Stimulated activated CD8-positive, alpha-beta memory T cell treated with anti-CD3 and anti-CD28 coated beads, Interleukin-12 subunit alpha, Interleukin-12 subunit beta, amount 100 ng/mL, for 24 hours (primary cell): ENCODE measurements around the gene CMC2.

ENCODE experiments used
- DNase-seq: peaks from one replicate; pipeline ENCODE4 v3.0.0-alpha.2; 2020; ENCODE audit errors: extremely low read depth

Gene CMC2

DNA sequence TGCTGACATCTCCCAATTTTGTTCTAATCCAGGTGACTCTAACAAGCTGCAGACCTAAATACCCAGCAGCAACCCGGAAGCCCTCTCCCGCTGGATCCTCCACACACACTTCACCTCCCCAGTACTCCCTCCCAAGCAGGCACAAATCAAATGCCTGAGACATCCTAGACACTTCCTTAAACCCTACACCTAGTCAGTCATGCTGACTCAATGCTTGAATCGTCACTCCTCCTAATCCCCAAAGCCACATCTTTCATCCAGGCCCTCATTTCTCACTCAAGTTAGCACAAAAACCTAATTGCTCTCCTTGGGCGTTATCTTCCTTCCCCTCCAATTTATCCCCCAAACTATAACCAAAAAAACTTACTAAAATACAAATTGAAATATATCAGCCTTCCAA, 32.7 kb downstream of the CMC2 start:
- DNase-seq, result no peak

DNA sequence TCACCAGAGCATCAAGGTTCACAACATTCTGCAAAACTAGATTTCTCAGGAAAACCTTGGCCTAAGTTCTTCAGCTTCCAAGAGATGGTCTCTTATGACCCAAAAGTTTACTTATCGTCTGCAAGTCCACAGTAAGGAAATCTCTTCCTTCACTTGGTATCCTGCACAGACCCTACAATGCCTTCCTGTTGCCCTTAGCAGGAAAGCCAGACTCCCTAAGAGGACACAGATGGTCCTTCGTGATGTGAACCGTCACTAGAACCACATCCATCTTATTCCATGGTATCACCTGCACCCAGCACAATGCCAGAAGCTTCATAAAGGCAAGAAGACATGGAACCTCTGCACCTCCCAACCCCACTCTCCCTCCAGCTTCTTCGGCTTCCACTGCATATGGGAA, 34.1 kb downstream of the CMC2 start:
- DNase-seq, result no peak

DNA sequence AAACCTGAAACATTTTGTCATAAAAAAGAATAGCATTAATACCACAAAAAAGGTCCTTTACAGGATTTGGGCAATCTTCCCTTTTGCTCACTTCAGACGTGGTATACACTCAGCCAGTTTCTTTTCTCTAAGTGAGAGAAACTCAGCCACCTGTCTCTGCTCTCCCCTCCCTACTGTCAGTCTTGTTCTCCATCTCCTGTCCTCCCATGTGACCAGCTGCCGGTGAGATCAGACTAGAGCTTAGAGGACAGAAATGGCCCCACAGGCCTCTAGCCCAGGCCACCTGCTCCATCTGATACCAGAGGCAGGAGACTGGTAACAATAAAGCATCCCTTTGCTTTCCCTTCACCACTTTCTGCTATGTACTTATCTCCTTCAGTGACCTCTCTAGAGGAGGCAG, 34.9 kb downstream of the CMC2 start:
- no peak for DNase-seq

DNA sequence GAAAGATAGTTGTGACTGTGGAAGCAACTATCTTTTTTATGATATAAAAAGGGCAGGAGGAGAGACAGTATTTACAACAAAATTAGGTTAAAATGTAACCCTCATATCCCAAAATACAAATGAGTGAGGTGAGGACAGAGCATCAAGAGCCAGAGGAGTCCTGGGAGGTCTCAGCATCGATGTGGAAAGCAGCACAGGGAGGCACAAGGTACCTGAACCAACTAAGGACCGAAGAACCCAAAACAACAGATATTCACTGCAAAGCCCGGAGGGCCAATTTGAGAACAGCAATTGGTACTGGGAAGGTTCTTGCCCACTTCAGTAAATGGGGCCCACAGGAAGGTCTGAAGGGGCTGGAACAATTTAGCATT, 37.6 kb downstream of the CMC2 start:
- no peak for DNase-seq

DNA sequence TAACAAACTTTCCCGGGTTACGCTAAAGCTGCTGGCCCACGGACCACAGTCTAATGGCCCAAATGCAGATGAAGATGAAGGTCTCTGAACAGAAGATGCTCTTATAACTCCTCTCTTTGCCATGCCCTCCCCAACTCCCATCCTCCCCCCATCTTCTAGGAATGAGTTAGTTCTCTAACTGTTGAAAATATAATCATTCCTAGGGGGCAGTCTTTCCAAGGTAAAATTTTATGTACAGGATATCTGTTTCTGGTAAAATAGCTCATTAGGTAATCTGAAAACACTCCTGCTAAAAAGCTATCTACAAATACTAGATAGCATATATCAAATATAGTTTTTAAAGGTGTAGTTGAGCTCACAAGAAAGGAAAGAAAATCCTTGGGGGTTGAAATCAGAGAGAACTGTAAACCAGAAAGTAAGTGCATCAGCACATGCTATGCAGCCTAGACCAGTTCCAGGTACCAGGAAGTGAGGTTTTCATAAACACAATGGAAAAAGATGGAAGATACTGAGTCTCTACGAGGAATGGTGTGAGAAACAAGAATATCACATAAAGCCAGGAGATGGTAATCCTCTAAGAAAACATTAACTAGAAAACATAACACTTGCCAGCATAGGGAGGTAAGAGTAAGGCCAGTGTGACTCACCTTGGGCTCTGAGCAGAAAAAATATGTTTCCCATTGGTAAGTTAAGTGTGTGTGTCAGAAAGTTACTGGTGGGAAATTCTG, 38.1 kb downstream of the CMC2 start:
- no peak for DNase-seq

DNA sequence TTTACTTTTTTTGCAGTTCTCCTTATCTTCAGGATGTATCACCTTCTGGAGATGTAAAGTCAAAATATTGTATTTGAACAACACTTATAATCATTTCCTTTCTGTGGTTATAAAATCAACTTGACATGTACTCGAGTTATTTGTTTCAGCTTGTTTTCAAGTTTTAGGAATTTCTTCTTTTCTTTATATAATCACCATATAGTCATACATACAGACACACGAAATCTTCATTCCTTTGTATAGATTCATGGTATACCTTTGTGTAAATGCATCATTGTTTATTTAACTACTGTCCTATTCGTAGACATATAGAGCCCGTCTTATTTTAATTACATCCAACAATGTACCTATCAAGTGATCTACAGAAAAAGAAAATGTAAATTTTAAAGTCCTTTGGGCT, 40.1 kb downstream of the CMC2 start:
- DNase-seq, result no peak

DNA sequence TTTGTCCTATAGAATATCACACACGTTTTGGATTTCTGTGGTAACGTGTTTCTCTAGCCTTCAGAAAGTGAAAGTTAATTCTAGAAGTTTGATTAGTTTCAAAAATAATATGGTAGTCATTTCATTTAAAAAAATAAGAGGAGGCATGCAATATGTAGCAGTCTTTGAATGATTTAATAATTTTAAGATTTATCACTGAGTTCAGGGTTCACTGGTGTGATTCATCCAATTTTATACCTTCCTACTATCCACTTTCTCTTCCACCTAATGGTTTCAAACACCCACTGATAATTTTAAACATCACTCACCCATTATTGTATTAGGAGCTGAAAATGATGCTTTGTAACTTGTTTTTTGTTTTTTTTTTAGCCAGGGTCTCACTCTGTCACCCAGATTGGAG, 42.3 kb downstream of the CMC2 start:
- DNase-seq, result no peak

DNA sequence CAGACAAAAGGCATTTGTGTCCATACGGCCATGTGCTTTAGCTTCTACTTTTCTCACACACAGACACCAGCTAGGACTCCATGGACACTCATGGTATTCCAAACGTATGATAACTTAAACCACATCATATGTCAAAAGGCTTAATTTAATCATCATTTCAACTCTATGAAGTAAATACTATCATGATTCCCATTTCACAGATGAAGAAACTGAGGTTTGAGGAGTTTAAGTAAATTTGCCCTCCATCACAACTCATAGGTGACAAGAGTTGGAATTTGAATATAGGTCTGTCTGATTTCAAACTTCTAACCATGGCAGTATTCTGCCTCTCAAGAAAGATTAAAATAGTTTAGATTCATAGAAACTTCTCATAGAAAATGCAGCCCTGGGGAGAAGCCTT, 43.8 kb downstream of the CMC2 start:
- no peak for DNase-seq

DNA sequence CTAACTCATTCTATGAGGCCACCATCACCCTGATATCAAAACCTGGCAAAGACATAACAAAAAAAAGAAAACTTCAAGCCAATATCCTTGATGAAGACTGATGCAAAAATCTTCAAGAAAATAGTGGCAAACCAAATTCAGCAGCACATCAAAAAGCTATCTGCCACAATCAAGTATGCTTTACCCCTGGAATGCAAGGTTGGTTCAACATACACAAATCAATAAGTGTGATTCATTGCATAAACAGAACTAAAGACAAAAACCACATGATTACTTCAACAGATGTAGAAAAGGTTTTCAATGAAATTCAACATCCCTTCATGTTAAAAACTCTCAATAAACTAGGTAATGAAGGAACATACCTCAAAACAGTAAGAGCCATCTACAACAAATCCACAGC, 48.4 kb downstream of the CMC2 start:
- no peak for DNase-seq

DNA sequence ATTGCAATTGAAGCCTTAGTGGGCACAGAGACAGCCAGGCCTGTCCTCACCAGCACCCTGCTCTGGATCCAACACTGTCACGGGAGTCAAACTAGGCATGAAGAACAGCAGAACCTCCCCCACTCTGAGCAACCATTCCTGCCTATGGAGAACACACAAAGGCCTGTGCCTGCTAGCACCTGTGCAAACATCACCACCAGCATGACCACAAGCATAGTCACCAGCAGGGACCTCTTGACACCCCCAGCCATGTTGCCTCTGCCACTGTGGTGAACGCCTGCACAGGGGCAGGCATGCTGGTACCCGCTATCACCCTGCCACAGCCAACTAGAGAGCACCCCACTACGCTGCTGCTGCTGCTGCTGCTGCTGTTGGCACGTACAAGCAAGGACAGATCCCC, 51.7 kb downstream of the CMC2 start:
- DNase-seq, result no peak

DNA sequence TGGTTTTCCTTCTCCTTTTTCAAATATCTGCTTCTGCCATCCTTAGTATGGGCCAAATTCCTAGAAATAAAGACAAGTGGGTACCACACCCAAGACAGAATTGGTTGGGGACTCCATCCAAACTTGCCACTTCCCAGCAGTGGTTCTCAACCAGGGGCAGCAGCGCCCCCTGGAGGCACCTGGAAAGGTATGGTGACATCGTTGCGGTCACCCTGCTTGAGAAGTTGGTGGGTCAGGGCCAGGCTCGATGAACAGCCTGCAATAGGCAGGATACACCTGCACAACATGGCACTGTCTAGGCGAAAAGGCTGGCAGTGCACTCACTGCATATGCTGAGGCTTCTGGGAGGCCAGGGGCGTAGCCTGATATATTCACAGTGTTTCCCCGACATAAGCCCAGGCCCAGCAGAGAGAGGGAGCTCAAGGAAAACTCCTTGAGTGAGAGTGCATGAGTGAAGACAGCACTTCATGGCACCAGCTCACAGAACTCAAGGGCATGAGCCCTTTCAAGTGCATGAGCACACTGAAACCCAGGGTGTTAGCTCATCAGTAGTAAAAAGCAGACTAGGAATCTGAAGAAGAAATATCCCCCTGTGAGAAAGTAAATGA, 57.7 kb downstream of the CMC2 start:
- no peak for DNase-seq

DNA sequence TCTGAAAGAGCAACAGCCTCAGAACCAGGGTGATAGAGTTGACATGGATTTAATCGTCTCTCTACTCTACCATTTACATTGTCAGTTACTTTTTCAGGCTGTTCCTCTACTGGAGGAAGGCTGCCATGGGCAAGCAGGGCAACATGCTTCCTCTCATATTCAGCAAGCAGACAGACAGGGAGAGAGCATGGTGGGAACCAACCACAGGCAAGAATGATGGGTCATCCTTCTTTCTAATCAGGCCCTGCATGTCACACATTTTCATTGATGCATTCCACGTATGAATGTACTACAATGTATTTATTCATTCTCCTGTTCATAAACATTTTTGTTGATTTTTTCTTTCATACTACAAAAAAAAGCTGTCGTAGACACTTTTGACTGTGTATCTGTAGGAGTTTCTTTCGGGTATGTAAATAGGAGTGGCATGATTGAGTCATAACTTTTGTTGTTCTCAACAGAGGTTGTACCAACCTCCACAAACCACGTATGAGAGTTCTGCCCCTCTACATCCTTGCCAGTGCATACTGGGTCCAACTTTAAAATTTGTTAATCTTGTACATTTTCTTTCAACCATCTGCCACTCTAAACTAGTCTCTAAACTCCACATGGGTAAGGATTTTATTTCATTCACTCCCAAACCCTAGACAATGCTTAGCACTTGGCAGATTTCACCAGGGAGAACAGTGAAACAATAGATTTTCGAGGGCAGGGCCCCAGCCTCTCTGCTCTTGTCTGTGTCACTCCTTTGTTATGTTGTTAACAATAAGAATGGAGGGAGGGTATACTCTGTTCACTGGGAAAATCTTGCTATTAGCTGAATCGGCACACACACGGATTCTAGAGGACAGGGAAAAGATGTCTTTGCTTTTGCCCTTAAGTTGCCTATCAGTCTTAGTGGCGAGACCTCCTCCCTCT, 58.7 kb downstream of the CMC2 start:
- DNase-seq, result no peak

DNA sequence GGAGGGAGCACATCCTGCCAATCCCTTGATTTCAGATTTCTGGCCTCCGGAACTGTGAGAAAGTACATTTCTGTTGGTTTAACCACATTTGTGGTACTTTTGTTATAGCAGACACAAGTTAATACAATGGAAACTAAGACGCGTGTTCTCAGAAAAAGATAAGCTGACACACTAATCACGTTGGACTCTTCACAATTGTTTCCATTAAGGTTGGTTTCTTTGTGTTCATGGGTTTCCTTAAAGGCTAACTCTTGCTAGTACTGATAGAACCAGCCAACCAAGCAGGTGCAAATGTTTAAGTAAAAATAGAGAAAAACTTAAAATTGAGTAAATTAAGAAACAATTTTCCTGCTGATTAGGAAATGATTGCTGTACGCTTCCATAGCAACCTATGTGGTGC, 59.4 kb downstream of the CMC2 start:
- DNase-seq, result no peak

DNA sequence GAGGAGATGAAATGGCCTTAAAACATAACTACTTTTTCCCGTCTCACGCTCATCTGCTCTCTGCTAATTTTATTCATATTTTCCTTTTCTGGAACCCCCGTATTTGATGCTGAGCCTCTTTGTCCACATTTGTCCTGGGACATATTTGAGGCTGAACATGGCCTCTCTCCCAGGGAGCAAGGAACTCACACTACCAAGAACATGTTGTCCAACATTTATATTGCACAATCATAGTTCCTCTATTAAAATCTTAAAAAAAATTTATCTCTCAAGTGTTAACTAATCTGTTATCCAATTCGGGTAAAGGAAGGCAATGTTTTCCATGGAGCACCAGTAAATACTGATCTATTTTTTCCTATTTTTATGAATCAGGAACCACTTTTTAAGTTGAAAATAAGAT, 60.2 kb downstream of the CMC2 start:
- no peak for DNase-seq

DNA sequence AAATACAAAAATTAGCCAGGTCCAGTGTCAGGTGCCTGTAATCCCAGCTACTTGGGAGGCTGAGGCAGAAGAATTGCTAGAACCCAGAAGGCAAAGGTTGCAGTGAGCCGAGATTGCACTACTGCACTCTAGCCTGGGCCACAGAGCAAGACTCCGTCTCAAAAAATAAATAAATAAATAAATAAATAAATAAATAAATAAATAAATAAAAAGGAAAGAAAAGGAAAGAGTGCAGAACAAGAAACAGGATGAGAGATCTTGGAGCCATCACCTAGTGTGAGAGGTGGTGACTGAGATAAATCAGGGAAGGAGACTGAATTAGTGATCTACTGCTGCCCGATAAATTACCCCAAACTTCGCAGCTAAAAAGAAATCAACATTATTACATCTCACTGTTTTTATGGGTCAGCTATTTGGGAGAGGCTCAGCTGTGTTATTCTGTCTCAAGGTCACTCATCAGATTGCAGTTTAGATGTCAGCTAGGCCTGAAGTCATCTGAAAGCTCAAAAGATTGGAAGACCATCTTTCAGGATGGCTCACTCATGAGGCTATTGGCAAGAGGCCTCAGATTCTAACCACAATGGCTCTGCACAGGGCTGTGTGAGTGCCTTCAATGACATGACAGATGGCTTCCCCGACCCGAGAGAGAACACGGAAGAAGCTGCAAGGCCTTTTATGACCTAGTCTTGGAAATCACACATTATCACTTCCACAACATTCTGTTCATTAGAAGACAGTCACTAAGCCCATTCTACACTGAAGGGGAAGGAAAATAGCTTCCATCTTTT, 66.4 kb downstream of the CMC2 start:
- no peak for DNase-seq

DNA sequence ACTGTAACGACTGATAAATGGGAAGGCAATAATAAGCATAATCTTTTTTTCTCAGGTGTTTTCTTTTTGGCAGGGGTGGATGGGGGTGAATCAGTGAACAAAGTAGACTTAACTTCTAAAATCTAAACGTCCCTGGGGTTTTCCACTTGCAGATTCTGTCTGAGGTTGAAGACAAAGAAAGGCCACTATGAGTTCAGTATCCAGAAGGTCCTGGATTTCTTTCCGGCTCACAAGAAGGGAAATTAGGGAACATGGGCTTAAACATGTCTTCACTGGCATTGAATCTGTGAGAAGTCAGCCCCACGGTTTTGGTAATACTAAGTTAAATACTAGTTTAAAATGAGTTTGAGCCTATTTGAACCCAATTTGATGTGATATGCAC, 67.8 kb downstream of the CMC2 start:
- no peak for DNase-seq

DNA sequence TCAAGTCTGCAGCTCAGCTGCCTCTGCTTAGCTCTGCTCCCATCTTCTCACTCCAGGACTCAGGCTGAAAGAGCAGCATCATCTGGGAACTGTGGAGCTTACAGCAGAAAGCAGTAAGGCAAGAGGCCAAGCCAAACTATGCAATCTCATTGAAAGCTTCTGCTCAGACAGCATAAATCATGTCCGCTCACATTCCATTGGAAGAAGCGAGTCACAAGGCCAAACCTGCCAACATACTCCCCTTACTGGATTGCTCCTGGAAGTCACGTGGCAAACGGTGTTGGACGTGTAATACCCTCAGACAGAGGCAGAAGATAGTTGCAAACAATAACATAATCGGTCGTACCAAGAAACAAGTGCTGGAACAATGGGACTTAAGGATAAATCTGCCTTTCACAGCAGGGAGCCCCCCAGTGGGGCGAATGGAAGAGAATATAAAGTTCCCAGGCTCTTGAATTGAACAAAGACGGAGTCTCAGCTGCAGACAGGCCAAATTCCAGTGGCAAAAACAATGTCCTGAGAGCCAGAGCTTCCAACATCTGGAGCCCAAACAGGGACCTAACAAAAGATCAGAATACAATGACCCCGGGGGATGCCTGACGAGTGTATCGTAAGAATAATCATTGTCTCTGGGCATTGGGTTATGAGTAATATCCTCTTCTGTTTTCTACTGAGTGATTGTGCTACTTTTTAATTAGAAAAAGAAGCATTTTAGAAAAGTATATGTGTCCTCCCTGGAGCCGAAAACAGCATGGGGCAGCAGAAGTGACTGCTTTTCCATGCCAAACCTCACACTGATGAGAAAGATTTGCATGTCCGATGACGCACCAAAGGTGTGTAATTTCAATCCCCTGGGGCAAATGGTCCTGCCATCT, 68.4 kb downstream of the CMC2 start:
- no peak for DNase-seq

DNA sequence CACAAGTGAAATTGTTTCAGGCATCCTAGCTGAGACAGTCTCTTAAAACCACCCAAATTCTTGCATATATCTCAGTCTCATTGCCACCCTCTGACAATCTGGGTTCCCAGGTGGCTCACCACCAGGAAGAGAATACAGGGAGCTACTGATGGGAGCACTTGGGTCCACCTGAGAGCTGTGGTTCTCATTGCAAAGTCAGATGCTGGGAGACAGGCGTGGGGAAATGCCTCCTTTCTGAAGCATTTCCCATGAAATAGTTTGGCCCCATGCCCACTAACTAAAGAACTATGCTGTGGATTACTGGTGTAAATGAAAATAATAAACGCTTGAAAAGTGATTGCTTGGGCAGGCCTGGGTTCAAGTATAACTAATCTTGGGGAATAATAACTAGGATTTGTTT, 70.3 kb downstream of the CMC2 start:
- no peak for DNase-seq

DNA sequence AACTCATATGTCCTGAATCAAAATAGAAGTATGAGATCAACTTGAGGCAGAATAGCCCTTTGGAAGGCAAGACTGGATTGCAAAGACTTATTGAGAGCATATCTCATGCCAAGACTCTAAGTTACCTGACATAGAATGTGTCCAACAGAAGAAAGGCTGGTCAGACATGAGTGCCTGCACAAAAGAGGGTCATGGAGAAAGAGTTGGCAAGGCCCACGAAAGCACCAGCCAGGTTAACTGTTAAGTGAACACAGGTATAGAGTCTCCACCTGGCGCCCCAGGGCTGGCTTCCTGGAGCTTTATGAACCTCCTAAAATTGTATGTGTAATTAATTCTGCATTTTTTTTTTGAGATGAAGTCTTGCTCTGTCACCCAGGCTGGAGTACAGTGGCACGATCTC, 71.0 kb downstream of the CMC2 start:
- no peak for DNase-seq

DNA sequence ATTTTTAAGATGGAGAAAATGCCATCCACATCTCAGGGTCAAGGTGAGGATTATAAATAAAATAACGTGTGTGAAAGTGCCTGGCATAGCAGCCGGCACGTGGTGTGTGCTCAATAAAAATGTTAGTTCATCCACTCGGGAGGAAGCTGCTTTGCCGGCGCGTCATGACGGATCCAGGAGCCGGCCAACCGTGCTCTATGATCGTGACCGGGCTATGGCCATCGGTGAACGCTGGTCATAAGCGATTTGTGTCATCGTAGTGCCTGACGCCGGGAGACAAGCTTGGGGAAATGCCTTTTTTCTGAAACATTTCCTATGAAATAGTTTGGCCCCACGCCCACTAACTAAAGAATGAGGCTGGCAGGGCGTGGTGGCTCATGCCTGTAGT, 74.0 kb downstream of the CMC2 start:
- no peak for DNase-seq
